AG09309 (cell line): Measurements from ENCODE around the gene PADI2.

Experiments
- DNase-seq: peaks from one replicate; pipeline ENCODE4 v3.0.0-alpha.2; 2010; ENCODE audit warnings: low read depth
- H3K4me3 ChIP-seq: 2 replicates; pipeline ENCODE4 v1.5.1; 2011; ENCODE audit warnings: mild to moderate bottlenecking, low read depth, low read length, moderate library complexity; ENCODE audit not compliant: control insufficient read depth
- CTCF ChIP-seq: IDR thresholded peaks from 2 replicates; pipeline ENCODE4 v1.5.1; 2011; ENCODE audit warnings: mild to moderate bottlenecking, low read depth, low read length, inconsistent platforms; ENCODE audit not compliant: insufficient read depth, control insufficient read depth; ENCODE audit errors: missing control alignments

PADI2 gene

GRCh38 chr1:17046334-17046657 lies 73.0 kb downstream of the PADI2 start:
- H3K4me3 ChIP-seq: no peak overlapping the region
- DNase-seq: no peak
- TF ChIP-seq CTCF: no peak

- DNase-seq: no peak
- H3K4me3 ChIP-seq: no peak overlapping the region
- peak; percentile 72 for TF ChIP-seq CTCF
These were observed 73.5 kb downstream of the PADI2 start for GRCh38 chr1:17045634-17046333.

GRCh38 chr1:17045150-17045549 lies 74.1 kb downstream of the PADI2 start:
- H3K4me3 ChIP-seq: no peak overlapping the region
- no peak for TF ChIP-seq CTCF
- DNase-seq: no peak

- DNase-seq: no peak
- H3K4me3 ChIP-seq: no peak overlapping the region
- TF ChIP-seq CTCF: no peak
These were observed 75.6 kb downstream of the PADI2 start for GRCh38 chr1:17043676-17044075.

- H3K4me3 ChIP-seq: no peak overlapping the region
- TF ChIP-seq CTCF: no peak
- no peak for DNase-seq
These were observed 79.1 kb downstream of the PADI2 start for GRCh38 chr1:17040135-17040534.

GRCh38 chr1:17039522-17039921 lies 79.7 kb downstream of the PADI2 start:
- no peak for DNase-seq
- no peak overlapping the region for H3K4me3 ChIP-seq
- no peak for TF ChIP-seq CTCF

- no peak overlapping the region for H3K4me3 ChIP-seq
- no peak for TF ChIP-seq CTCF
These were observed 85.8 kb downstream of the PADI2 start for GRCh38 chr1:17033481-17033880.

More at GRCh38 chr1:17033481-17033880, 85.8 kb downstream of the PADI2 start:
- no peak for DNase-seq
